GM12872 (cell line): ENCODE measurements around the gene BOLA3.
A peak's percentile ranks its signal among the peaks of the same experiment; 100 is the strongest.

Experiments used
- CTCF ChIP-seq: IDR thresholded peaks from 3 replicates; pipeline ENCODE4 v1.5.1; 2011; ENCODE audit warnings: low read depth, mild to moderate bottlenecking, low read length, moderate library complexity; ENCODE audit not compliant: insufficient read depth

Gene BOLA3

GRCh38 chr2:74128206-74128605 lies 19.5 kb downstream of the BOLA3 start:
- no peak for TF ChIP-seq CTCF

- peak; percentile 69 for TF ChIP-seq CTCF
Observed at GRCh38 chr2:74119912-74120825, 27.5 kb downstream of the BOLA3 start.

- TF ChIP-seq CTCF: peak; percentile 30; the same call in 2 of the 3 replicates
Observed at GRCh38 chr2:74119339-74119738, 28.4 kb downstream of the BOLA3 start.

- no peak for TF ChIP-seq CTCF
Observed at GRCh38 chr2:74111380-74111779, 36.3 kb downstream of the BOLA3 start.

GRCh38 chr2:74110537-74110936 lies 37.2 kb downstream of the BOLA3 start:
- no peak for TF ChIP-seq CTCF

- TF ChIP-seq CTCF: no peak
Observed at GRCh38 chr2:74109551-74109950, 38.2 kb downstream of the BOLA3 start.

- TF ChIP-seq CTCF: no peak
Observed at GRCh38 chr2:74107071-74107470, 40.6 kb downstream of the BOLA3 start.
